Stimulated activated CD8-positive, alpha-beta memory T cell treated with anti-CD3 and anti-CD28 coated beads, Interleukin-2, amount 100 ng/mL, for 1 hour (primary cell): ENCODE results near the gene LCP2.

Experiments
- DNase-seq, 2 donors: peaks; one replicate each; pipeline ENCODE4 v3.0.0-alpha.2; 2020; ENCODE audit warnings: low read depth in 2 of 2

LCP2 gene

GRCh38 chr5:170315154-170315553, 17.6 kb upstream of the LCP2 start:
- no peak for DNase-seq

- DNase-seq, result no peak
Observed at GRCh38 chr5:170314541-170315095, 17.0 kb upstream of the LCP2 start.

- DNase-seq, result no peak
Observed at GRCh38 chr5:170313816-170314215, 16.2 kb upstream of the LCP2 start.

- no peak for DNase-seq
Observed at GRCh38 chr5:170313344-170313743, 15.8 kb upstream of the LCP2 start.

GRCh38 chr5:170312666-170313065, 15.1 kb upstream of the LCP2 start:
- no peak for DNase-seq

- no peak for DNase-seq
Observed at GRCh38 chr5:170312301-170312595, 14.7 kb upstream of the LCP2 start.

GRCh38 chr5:170311511-170312300, 14.1 kb upstream of the LCP2 start:
- DNase-seq, result no peak

- no peak for DNase-seq
Observed at GRCh38 chr5:170310256-170310926, 12.8 kb upstream of the LCP2 start.

GRCh38 chr5:170308686-170309085, 11.1 kb upstream of the LCP2 start:
- no peak for DNase-seq

GRCh38 chr5:170307575-170308465, 10.2 kb upstream of the LCP2 start:
- no peak for DNase-seq

- DNase-seq, result no peak
Observed at GRCh38 chr5:170306381-170306831, 8.8 kb upstream of the LCP2 start.

GRCh38 chr5:170305646-170306025, 8.1 kb upstream of the LCP2 start:
- DNase-seq, result no peak

- DNase-seq, result no peak
Observed at GRCh38 chr5:170305016-170305645, 7.6 kb upstream of the LCP2 start.

GRCh38 chr5:170303549-170303948, 6.0 kb upstream of the LCP2 start:
- DNase-seq, result no peak

GRCh38 chr5:170302653-170303501, 5.3 kb upstream of the LCP2 start:
- DNase-seq, result peak; percentile 51 to 54

- DNase-seq, result no peak
Observed at GRCh38 chr5:170301981-170302652, 4.5 kb upstream of the LCP2 start.

- no peak for DNase-seq
Observed at GRCh38 chr5:170301149-170301548, 3.6 kb upstream of the LCP2 start.

GRCh38 chr5:170300361-170301013, 2.9 kb upstream of the LCP2 start:
- no peak for DNase-seq

GRCh38 chr5:170296935-170297588, 515 bp downstream of the LCP2 start:
- no peak for DNase-seq
